OCI-LY7 (cell line): Measurements from ENCODE around the gene STRBP.

Experiments
- EZH2phosphoT487 ChIP-seq: fragments of 200-600 bp; sonication (generic); IDR thresholded peaks from 2 replicates; pipeline ENCODE4 v1.6.1; 2018; ENCODE audit warnings: low read depth, borderline replicate concordance, mild to moderate bottlenecking, mixed run types, antibody characterized with exemption, low read length, moderate library complexity, mixed read lengths
- TF ChIP-seq, protein P1 (sequence below): fragments of 200-600 bp; sonication (generic); conservative IDR thresholded peaks from 2 replicates; pipeline ENCODE4 v1.5.1; 2014; ENCODE audit warnings: mild to moderate bottlenecking, antibody characterized with exemption, low read length, moderate library complexity, mixed read lengths

DNA sequence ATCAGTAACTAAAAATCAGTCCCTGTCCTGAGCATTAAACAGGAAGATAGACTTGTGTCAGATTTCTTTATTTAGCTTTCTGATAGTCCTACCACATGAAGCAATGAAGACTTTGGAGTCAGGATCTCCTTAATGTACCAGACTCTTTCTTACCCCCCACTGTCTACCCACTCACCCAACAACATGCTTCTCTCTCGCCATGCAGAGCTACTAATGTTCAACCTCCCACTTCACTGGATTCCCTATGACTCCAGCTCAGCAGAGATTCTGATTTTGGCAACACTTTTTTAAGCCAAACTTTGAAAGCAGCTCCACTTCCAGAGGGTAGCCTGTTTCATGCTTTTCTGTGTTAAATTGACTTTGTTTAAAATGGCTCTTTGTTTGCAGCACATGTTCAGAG, 184.1 kb downstream of the STRBP start:
- TF ChIP-seq, protein P1, sequence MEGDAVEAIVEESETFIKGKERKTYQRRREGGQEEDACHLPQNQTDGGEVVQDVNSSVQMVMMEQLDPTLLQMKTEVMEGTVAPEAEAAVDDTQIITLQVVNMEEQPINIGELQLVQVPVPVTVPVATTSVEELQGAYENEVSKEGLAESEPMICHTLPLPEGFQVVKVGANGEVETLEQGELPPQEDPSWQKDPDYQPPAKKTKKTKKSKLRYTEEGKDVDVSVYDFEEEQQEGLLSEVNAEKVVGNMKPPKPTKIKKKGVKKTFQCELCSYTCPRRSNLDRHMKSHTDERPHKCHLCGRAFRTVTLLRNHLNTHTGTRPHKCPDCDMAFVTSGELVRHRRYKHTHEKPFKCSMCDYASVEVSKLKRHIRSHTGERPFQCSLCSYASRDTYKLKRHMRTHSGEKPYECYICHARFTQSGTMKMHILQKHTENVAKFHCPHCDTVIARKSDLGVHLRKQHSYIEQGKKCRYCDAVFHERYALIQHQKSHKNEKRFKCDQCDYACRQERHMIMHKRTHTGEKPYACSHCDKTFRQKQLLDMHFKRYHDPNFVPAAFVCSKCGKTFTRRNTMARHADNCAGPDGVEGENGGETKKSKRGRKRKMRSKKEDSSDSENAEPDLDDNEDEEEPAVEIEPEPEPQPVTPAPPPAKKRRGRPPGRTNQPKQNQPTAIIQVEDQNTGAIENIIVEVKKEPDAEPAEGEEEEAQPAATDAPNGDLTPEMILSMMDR: no peak
- TF ChIP-seq EZH2phosphoT487: no peak
